ENCODE data around the gene PAPLN.

The PAPLN gene

GRCh38 chr14:73248108-73248868 lies 11.0 kb downstream of the PAPLN start:
- DNase-seq: no peak

GRCh38 chr14:73249108-73249507 lies 11.8 kb downstream of the PAPLN start:
- DNase-seq: no peak

GRCh38 chr14:73249564-73250316 lies 12.4 kb downstream of the PAPLN start:
- DNase-seq: no peak

GRCh38 chr14:73250317-73250713 lies 13.0 kb downstream of the PAPLN start:
- no peak for DNase-seq

GRCh38 chr14:73250781-73251500 lies 13.6 kb downstream of the PAPLN start:
- DNase-seq: no peak

- no peak for DNase-seq
Measured at GRCh38 chr14:73251516-73252215, 14.4 kb downstream of the PAPLN start.

- DNase-seq: no peak
Measured at GRCh38 chr14:73252491-73253322, 15.4 kb downstream of the PAPLN start.

- no peak for DNase-seq
Measured at GRCh38 chr14:73253323-73253610, 16.0 kb downstream of the PAPLN start.

GRCh38 chr14:73253721-73254120 lies 16.4 kb downstream of the PAPLN start:
- DNase-seq: no peak

GRCh38 chr14:73254247-73255004 lies 17.1 kb downstream of the PAPLN start:
- no peak for DNase-seq

GRCh38 chr14:73255005-73255400 lies 17.7 kb downstream of the PAPLN start:
- no peak for DNase-seq

- no peak for DNase-seq
Measured at GRCh38 chr14:73255693-73256225, 18.5 kb downstream of the PAPLN start.

GRCh38 chr14:73258076-73258475 lies 20.8 kb downstream of the PAPLN start:
- no peak for DNase-seq

- no peak for DNase-seq
Measured at GRCh38 chr14:73258845-73259611, 21.7 kb downstream of the PAPLN start.

- no peak for DNase-seq
Measured at GRCh38 chr14:73259837-73260236, 22.5 kb downstream of the PAPLN start.

- no peak for DNase-seq
Measured at GRCh38 chr14:73260574-73260973, 23.3 kb downstream of the PAPLN start.

- DNase-seq: no peak
Measured at GRCh38 chr14:73261075-73261474, 23.8 kb downstream of the PAPLN start.

- DNase-seq: no peak
Measured at GRCh38 chr14:73261520-73262426, 24.5 kb downstream of the PAPLN start.

- no peak for DNase-seq
Measured at GRCh38 chr14:73262427-73263183, 25.3 kb downstream of the PAPLN start.
